ENCODE results near the gene RERE.

Gene RERE

GRCh38 chr1:8363186-8363766, 454.2 kb downstream of the RERE start:
- no peak for TF ChIP-seq CTCF (IDR thresholded peaks at IDR 0.05; ENCODE audit: extremely low read depth, missing control alignments)
- DNase-seq (ENCODE audit: low spot score), result no peak

GRCh38 chr1:8362701-8363101, 454.7 kb downstream of the RERE start:
- no peak for DNase-seq (ENCODE audit: low spot score)
- no peak for TF ChIP-seq CTCF (IDR thresholded peaks at IDR 0.05; ENCODE audit: extremely low read depth, missing control alignments)

- no peak for TF ChIP-seq CTCF (IDR thresholded peaks at IDR 0.05; ENCODE audit: extremely low read depth, missing control alignments)
- DNase-seq (ENCODE audit: low spot score), result no peak
Measured at GRCh38 chr1:8361198-8361849, 456.1 kb downstream of the RERE start.

GRCh38 chr1:8360493-8361197, 456.8 kb downstream of the RERE start:
- no peak for DNase-seq (ENCODE audit: low spot score)
- no peak for TF ChIP-seq CTCF (IDR thresholded peaks at IDR 0.05; ENCODE audit: extremely low read depth, missing control alignments)

- TF ChIP-seq CTCF (IDR thresholded peaks at IDR 0.05; ENCODE audit: extremely low read depth, missing control alignments), result no peak
- DNase-seq (ENCODE audit: low spot score), result no peak
Measured at GRCh38 chr1:8359617-8360481, 457.6 kb downstream of the RERE start.

GRCh38 chr1:8358897-8359616, 458.4 kb downstream of the RERE start:
- TF ChIP-seq CTCF (IDR thresholded peaks at IDR 0.05; ENCODE audit: extremely low read depth, missing control alignments), result no peak
- no peak for DNase-seq (ENCODE audit: low spot score)
